Transverse colon (tissue), 4 donors: ENCODE measurements around the gene SPATA31D3. TPM values are rescaled to one million over a fixed set of nuclear protein-coding genes. Genes with fewer than 3 reads are reported as not detected.
"Not testable (repeated sequence)": the region's sequence is repeated elsewhere in the genome, so short reads cannot be mapped to it uniquely, and the experiment has no call there.

ENCODE experiments used
- DNase-seq: peaks from one replicate; pipeline ENCODE4 v3.0.0-alpha.2; 2019
- H3K27ac ChIP-seq, 4 donors: fragments of 200-600 bp; sonication (generic); 2 replicates each; pipeline ENCODE4 v1.5.1; 2016 to 2018; ENCODE audit warnings: inconsistent platforms in 4 of 4
- H3K27me3 ChIP-seq: fragments of 200-600 bp; sonication (generic); 2 replicates; pipeline ENCODE4 v1.5.1; 2017; ENCODE audit warnings: inconsistent platforms
- H3K36me3 ChIP-seq, 4 donors: fragments of 200-600 bp; sonication (generic); 2 replicates each; pipeline ENCODE4 v1.5.1; 2017 to 2019; ENCODE audit warnings: inconsistent platforms in 4 of 4
- H3K4me1 ChIP-seq, 4 donors: fragments of 200-600 bp; sonication (generic); 2 replicates each; pipeline ENCODE4 v1.5.1; 2017 to 2020; ENCODE audit warnings: inconsistent platforms in 4 of 4
- H3K4me3 ChIP-seq, 4 donors: fragments of 200-600 bp; sonication (generic); 1 replicate in 1 of 4; 2 replicates in 3 of 4; pipeline versions ENCODE4 v1.5.1 to v1.6.1; 2017 to 2019; ENCODE audit warnings: inconsistent platforms in 4 of 4
- H3K9me3 ChIP-seq, 2 donors: fragments of 200-600 bp; sonication (generic); 2 replicates each; pipeline ENCODE4 v1.5.1; 2017 to 2019; ENCODE audit warnings: inconsistent platforms in 2 of 2
- CTCF ChIP-seq, 5 experiments: fragments of 200-600 bp in 3 of 5; fragments of 450-650 bp in 2 of 5; sonication (generic) in 3 of 5; IDR thresholded peaks; 1 replicate in 2 of 5; 2 replicates in 3 of 5; pipeline ENCODE4 v1.5.1; 2016 to 2017; ENCODE audit warnings: antibody characterized with exemption in 5 of 5, inconsistent platforms in 3 of 5, mild to moderate bottlenecking in 2 of 5, moderate library complexity in 1 of 5
- EP300 ChIP-seq: sonication (generic); formaldehyde crosslinking; IDR thresholded peaks from one replicate; pipeline ENCODE4 v1.6.1; 2017; ENCODE audit warnings: antibody characterized with exemption, low read depth
- POLR2A ChIP-seq: fragments of 450-650 bp; IDR thresholded peaks from one replicate; pipeline ENCODE4 v1.6.1; 2016; ENCODE audit warnings: antibody characterized with exemption, mild to moderate bottlenecking, moderate library complexity
- POLR2AphosphoS5 ChIP-seq, 3 donors: sonication (generic); formaldehyde crosslinking; IDR thresholded peaks; one replicate each; pipeline ENCODE4 v1.6.1; 2016; ENCODE audit warnings: antibody characterized with exemption in 3 of 3
- WGBS, 2 donors: methylation state at CpG; one replicate each; pipeline ENCODE4 v1.1.5; 2018; ENCODE audit warnings: low coverage in 1 of 2; 5-methylcytosine and 5-hydroxymethylcytosine counted together
- in situ Hi-C, 4 donors: fragments of 200-750 bp; cut with MboI; loops; one replicate each; pipeline versions ENCODE4 v1.15.0 to v1.15.1; 2017; ENCODE audit warnings: low sequenced_read_pairs in 3 of 4, low pct_ligation_motif_present in 1 of 4, low pct_unique_long_range_greater_than_20kb in 1 of 4
- intact Hi-C: fragments of 100-400 bp; cut with DNase I; formaldehyde crosslinking; loops from one replicate; pipeline ENCODE4 v1.15.1; 2023; ENCODE audit warnings: low total_unique reads
- total RNA-seq, 4 donors: library from RNA; depleted of rRNA; stranded (reverse); fragments of >200 nt; gene quantifications; one replicate each; pipeline ENCODE4 v1.1.0, GENCODE V29; 2016

Gene SPATA31D3
- total RNA-seq, 4 donors from 2014 or later, result not detected

GRCh38 chr9:81915801-81916505 lies 27.3 kb upstream of the SPATA31D3 start:
- H3K9me3 ChIP-seq, result no peaks in the 10 kb centered on the region
- 83 to 97% methylated on average over 3 to 5 of the region's 5 CpGs for WGBS, 2 donors
- no peaks in the 10 kb centered on the region for H3K4me1 ChIP-seq
- in situ Hi-C loops, result no loop called here
- no peak overlapping the region for H3K4me3 ChIP-seq
- DNase-seq, result no peak
- H3K27ac ChIP-seq, result no peak overlapping the region
- no peaks in the 10 kb centered on the region for H3K36me3 ChIP-seq
- TF ChIP-seq POLR2A (no peak), EP300 (no peak), CTCF (IDR thresholded peaks at IDR 0.05) (no peak), POLR2AphosphoS5 (IDR thresholded peaks at IDR 0.05) (no peak)
- intact Hi-C loops, result no loop called here
- H3K27me3 ChIP-seq, result no peaks in the 10 kb centered on the region

- H3K36me3 ChIP-seq, intact Hi-C loops, H3K9me3 ChIP-seq, H3K4me3 ChIP-seq, H3K4me1 ChIP-seq, H3K27ac ChIP-seq, H3K27me3 ChIP-seq, in situ Hi-C loops, DNase-seq: not testable (repeated sequence)
- WGBS, 2 donors, result 26% methylated on average over 2 of the region's 3 CpGs; no CpG with 5 or more reads in 1 of the 2 donors
Measured at GRCh38 chr9:81918507-81918906, 24.8 kb upstream of the SPATA31D3 start.

GRCh38 chr9:81928305-81928704 lies 15.0 kb upstream of the SPATA31D3 start, which contains the start of gene SPATA31D4:
Gene SPATA31D4, plus strand, starts transcription at chr9:81928428. Its CDS starts 86 bp downstream, at chr9:81928514.
- DNase-seq, intact Hi-C loops, H3K9me3 ChIP-seq, H3K27ac ChIP-seq, H3K36me3 ChIP-seq, H3K4me1 ChIP-seq, H3K27me3 ChIP-seq, H3K4me3 ChIP-seq, in situ Hi-C loops: not testable (repeated sequence)
- no CpG with 5 or more reads among the region's 3 CpGs for WGBS, 2 donors

- H3K27ac ChIP-seq, H3K4me3 ChIP-seq, H3K36me3 ChIP-seq, in situ Hi-C loops, DNase-seq, H3K4me1 ChIP-seq, H3K9me3 ChIP-seq, H3K27me3 ChIP-seq, intact Hi-C loops: not testable (repeated sequence)
- no CpG with 5 or more reads among the region's 6 CpGs for WGBS, 2 donors
Measured at GRCh38 chr9:81930147-81930546, 13.2 kb upstream of the SPATA31D3 start.

- H3K27me3 ChIP-seq, H3K4me1 ChIP-seq, H3K36me3 ChIP-seq, intact Hi-C loops, H3K27ac ChIP-seq, H3K9me3 ChIP-seq, H3K4me3 ChIP-seq, in situ Hi-C loops, DNase-seq: not testable (repeated sequence)
- WGBS, 2 donors, result no CpG with 5 or more reads among the region's 3 CpGs
Measured at GRCh38 chr9:81933547-81933946, 9.8 kb upstream of the SPATA31D3 start.

GRCh38 chr9:81948650-81949049 lies 5.3 kb downstream of the SPATA31D3 start:
- H3K4me3 ChIP-seq, DNase-seq, H3K27ac ChIP-seq, H3K9me3 ChIP-seq, H3K4me1 ChIP-seq, in situ Hi-C loops, H3K36me3 ChIP-seq, H3K27me3 ChIP-seq, intact Hi-C loops: not testable (repeated sequence)
- WGBS, 2 donors, result no CpG with 5 or more reads among the region's 3 CpGs

- Histone ChIP-seq H3K36me3 (no peaks in the 10 kb centered on the region), H3K9me3 (peaks cover 8 to 16% of the 10 kb centered on the region in 2 donors), H3K4me1 (no peaks in the 10 kb centered on the region), H3K4me3 (no peak overlapping the region), H3K27ac (no peak overlapping the region), H3K27me3 (no peaks in the 10 kb centered on the region)
- no peak for DNase-seq
- intact Hi-C loops (no loop called here), in situ Hi-C loops (no loop called here)
- 80 to 97% methylated on average over 1 of the region's 1 CpG for WGBS, 2 donors
- TF ChIP-seq CTCF (IDR thresholded peaks at IDR 0.05), result no peak
- no peak for TF ChIP-seq POLR2A
- no peak for TF ChIP-seq POLR2AphosphoS5 (IDR thresholded peaks at IDR 0.05)
- no peak for TF ChIP-seq EP300
Measured at GRCh38 chr9:81953096-81953495, 9.8 kb downstream of the SPATA31D3 start.
